Nephron progenitor cell (in vitro differentiated cells): ENCODE data around the gene YBX2.

Experiments used
- DNase-seq: peaks from one replicate; pipeline ENCODE4 v3.0.0; 2021
- H3K27ac Mint-ChIP-seq: 2 replicates; pipeline ENCODE4 v1.8.0; 2021; ENCODE audit warnings: mild to moderate bottlenecking, moderate library complexity, mixed read lengths
- H3K27me3 Mint-ChIP-seq: 2 replicates; pipeline ENCODE4 v1.8.0; 2021; ENCODE audit warnings: mild to moderate bottlenecking, low read depth, mixed read lengths; ENCODE audit not compliant: poor library complexity
- H3K36me3 Mint-ChIP-seq: 2 replicates; pipeline ENCODE4 v1.8.0; 2021; ENCODE audit warnings: low read depth, mixed read lengths
- H3K4me1 Mint-ChIP-seq: 2 replicates; pipeline ENCODE4 v1.8.0; 2021; ENCODE audit warnings: mixed read lengths
- H3K4me3 Mint-ChIP-seq: 2 replicates; pipeline ENCODE4 v1.8.0; 2021; ENCODE audit warnings: mild to moderate bottlenecking, moderate library complexity, mixed read lengths
- H3K9me3 Mint-ChIP-seq: 2 replicates; pipeline ENCODE4 v1.8.0; 2021; ENCODE audit warnings: mild to moderate bottlenecking, moderate library complexity, mixed read lengths
- CTCF ChIP-seq: fragments of 200-600 bp; sonication (generic); IDR thresholded peaks from 2 replicates; pipeline ENCODE4 v1.5.0; 2021; ENCODE audit warnings: antibody characterized with exemption

YBX2 gene

GRCh38 chr17:7241783-7242716, 52.4 kb downstream of the YBX2 start, which contains the start of gene GABARAP:
GABARAP (minus strand) TSS chr17:7242449; CDS start chr17:7242330, 119 bp downstream.
- Mint-ChIP-seq H3K4me3 (peak within 1 kb of the TSS; percentile 98), H3K27me3 (no peaks in the 10 kb centered on the region), H3K36me3 (peaks cover 41% of the 10 kb centered on the region), H3K27ac (peak within 1 kb of the TSS; percentile 100), H3K4me1 (peaks cover 39% of the 10 kb centered on the region), H3K9me3 (no peaks in the 10 kb centered on the region)
- TF ChIP-seq CTCF, result no peak
- DNase-seq, result peak; percentile 96

GRCh38 chr17:7241090-7241733, 53.2 kb downstream of the YBX2 start:
- Mint-ChIP-seq H3K36me3 (peaks cover 40% of the 10 kb centered on the region), H3K27me3 (no peaks in the 10 kb centered on the region)

GRCh38 chr17:7240375-7240774, 54.1 kb downstream of the YBX2 start:
- no peaks in the 10 kb centered on the region for H3K9me3 Mint-ChIP-seq
- no peak for DNase-seq
- peak overlapping the region; percentile 100 for H3K27ac Mint-ChIP-seq
- no peaks in the 10 kb centered on the region for H3K27me3 Mint-ChIP-seq
- H3K4me3 Mint-ChIP-seq, result peak overlapping the region; percentile 98
- peaks cover 43% of the 10 kb centered on the region for H3K36me3 Mint-ChIP-seq
- TF ChIP-seq CTCF, result no peak
- H3K4me1 Mint-ChIP-seq, result peaks cover 55% of the 10 kb centered on the region

More at GRCh38 chr17:7241090-7241733, 53.2 kb downstream of the YBX2 start:
- no peaks in the 10 kb centered on the region for H3K9me3 Mint-ChIP-seq
- H3K27ac Mint-ChIP-seq, result peak overlapping the region; percentile 100
- peaks cover 47% of the 10 kb centered on the region for H3K4me1 Mint-ChIP-seq
- peak overlapping the region; percentile 98 for H3K4me3 Mint-ChIP-seq
- TF ChIP-seq CTCF, result no peak
- DNase-seq, result no peak

GRCh38 chr17:7239091-7240027, 55.1 kb downstream of the YBX2 start, which contains the start of gene PHF23:
PHF23 (minus strand) TSS chr17:7239457; CDS start chr17:7239279, 178 bp downstream.
- no peak for TF ChIP-seq CTCF
- H3K27me3 Mint-ChIP-seq, result no peaks in the 10 kb centered on the region
- peak; percentile 96 for DNase-seq
- no peaks in the 10 kb centered on the region for H3K9me3 Mint-ChIP-seq
- H3K4me1 Mint-ChIP-seq, result peaks cover 65% of the 10 kb centered on the region
- peak within 1 kb of the TSS; percentile 98 for H3K4me3 Mint-ChIP-seq
- peak within 1 kb of the TSS; percentile 100 for H3K27ac Mint-ChIP-seq
- peaks cover 43% of the 10 kb centered on the region for H3K36me3 Mint-ChIP-seq

GRCh38 chr17:7238420-7239090, 55.9 kb downstream of the YBX2 start:
- DNase-seq, result peak; percentile 32
- H3K27me3 Mint-ChIP-seq, result no peaks in the 10 kb centered on the region
- H3K9me3 Mint-ChIP-seq, result no peaks in the 10 kb centered on the region
- H3K36me3 Mint-ChIP-seq, result peaks cover 41% of the 10 kb centered on the region
- H3K27ac Mint-ChIP-seq, result peak overlapping the region; percentile 94
- peak overlapping the region; percentile 98 for H3K4me3 Mint-ChIP-seq
- peaks cover 66% of the 10 kb centered on the region for H3K4me1 Mint-ChIP-seq
- no peak for TF ChIP-seq CTCF
